ENCODE data around the gene UBE2C.

Gene UBE2C

GRCh38 chr20:45833883-45834796 is 21.7 kb downstream of the UBE2C start:
- peak; percentile 66 for DNase-seq

- DNase-seq = no peak
These were observed 22.3 kb downstream of the UBE2C start for GRCh38 chr20:45834797-45835161.

- DNase-seq = no peak
These were observed 22.9 kb downstream of the UBE2C start for GRCh38 chr20:45835329-45835765.

GRCh38 chr20:45835825-45836224 is 23.4 kb downstream of the UBE2C start:
- no peak for DNase-seq

- peak; percentile 65 for DNase-seq
These were observed 24.4 kb downstream of the UBE2C start for GRCh38 chr20:45836841-45837240.

- DNase-seq = no peak
These were observed 28.3 kb downstream of the UBE2C start for GRCh38 chr20:45840700-45841198.

- DNase-seq = no peak
These were observed 29.1 kb downstream of the UBE2C start for GRCh38 chr20:45841407-45842129.

- DNase-seq = no peak
These were observed 29.8 kb downstream of the UBE2C start for GRCh38 chr20:45842169-45842812.

- DNase-seq = no peak
These were observed 31.1 kb downstream of the UBE2C start for GRCh38 chr20:45843506-45843905.

- DNase-seq = no peak
These were observed 33.0 kb downstream of the UBE2C start for GRCh38 chr20:45845452-45845851.

GRCh38 chr20:45848421-45848820 is 36.0 kb downstream of the UBE2C start:
- no peak for DNase-seq

GRCh38 chr20:45848969-45849582 is 36.6 kb downstream of the UBE2C start:
- no peak for DNase-seq

- DNase-seq = no peak
These were observed 37.8 kb downstream of the UBE2C start for GRCh38 chr20:45850238-45850637.

GRCh38 chr20:45850926-45851325 is 38.5 kb downstream of the UBE2C start:
- no peak for DNase-seq

- DNase-seq = no peak
These were observed 39.1 kb downstream of the UBE2C start for GRCh38 chr20:45851501-45851900.

- DNase-seq = no peak
These were observed 39.9 kb downstream of the UBE2C start for GRCh38 chr20:45852326-45852725.

- no peak for DNase-seq
These were observed 41.0 kb downstream of the UBE2C start for GRCh38 chr20:45853484-45853883.

GRCh38 chr20:45857114-45857881 is 44.9 kb downstream of the UBE2C start, which contains the start of the genes ACOT8 and ZSWIM3:
Gene ACOT8, minus strand, starts transcription at chr20:45857392. Its CDS starts 77 bp downstream, at chr20:45857315.
Gene ZSWIM3, plus strand, starts transcription at chr20:45857614. Its CDS starts 212 bp downstream, at chr20:45857826.
- DNase-seq = peak; percentile 100

GRCh38 chr20:45857882-45858216 is 45.4 kb downstream of the UBE2C start:
- DNase-seq = no peak

GRCh38 chr20:45859916-45860315 is 47.5 kb downstream of the UBE2C start:
- no peak for DNase-seq

- DNase-seq = peak; percentile 90
These were observed 48.2 kb downstream of the UBE2C start for GRCh38 chr20:45860560-45861220.

Measured in NCI-H2171 treated with DMSO at 0.1 percent for 48 hours (cell line).